D721Med (cell line): ENCODE data around the gene BCR.

ENCODE experiments used
- DNase-seq: peaks from one replicate; pipeline ENCODE4 v3.0.0; 2011; ENCODE audit warnings: low spot score; ENCODE audit not compliant: insufficient read length
- FAIRE-seq: peaks from 2 replicates; lab custom pipeline; 2011; peaks lifted over from hg19 to GRCh38; lab: Jason Lieb, UNC
- TF ChIP-seq, protein P1 (sequence below): IDR thresholded peaks from 2 replicates; pipeline ENCODE4 v1.5.1; 2012; ENCODE audit warnings: mild to moderate bottlenecking, control low read depth; ENCODE audit not compliant: insufficient read depth; ENCODE audit errors: missing control alignments

Gene BCR

DNA sequence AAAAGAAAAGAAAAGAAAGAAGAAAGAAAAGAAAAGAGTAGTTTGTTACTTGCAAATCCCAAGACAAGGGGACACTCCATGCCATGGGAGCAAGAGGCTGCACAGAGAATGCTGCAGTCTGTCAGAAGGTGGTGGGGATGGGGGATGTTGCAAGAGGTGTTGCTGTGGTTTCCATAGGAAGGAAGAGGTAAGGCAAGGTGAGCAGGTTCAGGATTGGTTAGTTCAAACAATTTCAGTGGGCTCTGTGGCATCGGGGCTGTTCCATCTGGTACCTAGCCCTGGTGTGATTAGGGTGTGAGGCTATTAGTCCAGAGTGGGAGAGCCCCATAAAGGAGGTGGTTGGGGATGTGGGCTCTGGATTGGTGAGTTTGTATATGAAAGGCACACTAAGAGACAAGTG lies 172.7 kb downstream of the BCR start:
- TF ChIP-seq, protein P1, sequence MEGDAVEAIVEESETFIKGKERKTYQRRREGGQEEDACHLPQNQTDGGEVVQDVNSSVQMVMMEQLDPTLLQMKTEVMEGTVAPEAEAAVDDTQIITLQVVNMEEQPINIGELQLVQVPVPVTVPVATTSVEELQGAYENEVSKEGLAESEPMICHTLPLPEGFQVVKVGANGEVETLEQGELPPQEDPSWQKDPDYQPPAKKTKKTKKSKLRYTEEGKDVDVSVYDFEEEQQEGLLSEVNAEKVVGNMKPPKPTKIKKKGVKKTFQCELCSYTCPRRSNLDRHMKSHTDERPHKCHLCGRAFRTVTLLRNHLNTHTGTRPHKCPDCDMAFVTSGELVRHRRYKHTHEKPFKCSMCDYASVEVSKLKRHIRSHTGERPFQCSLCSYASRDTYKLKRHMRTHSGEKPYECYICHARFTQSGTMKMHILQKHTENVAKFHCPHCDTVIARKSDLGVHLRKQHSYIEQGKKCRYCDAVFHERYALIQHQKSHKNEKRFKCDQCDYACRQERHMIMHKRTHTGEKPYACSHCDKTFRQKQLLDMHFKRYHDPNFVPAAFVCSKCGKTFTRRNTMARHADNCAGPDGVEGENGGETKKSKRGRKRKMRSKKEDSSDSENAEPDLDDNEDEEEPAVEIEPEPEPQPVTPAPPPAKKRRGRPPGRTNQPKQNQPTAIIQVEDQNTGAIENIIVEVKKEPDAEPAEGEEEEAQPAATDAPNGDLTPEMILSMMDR: no peak
- no peak for DNase-seq
- no peak for FAIRE-seq

DNA sequence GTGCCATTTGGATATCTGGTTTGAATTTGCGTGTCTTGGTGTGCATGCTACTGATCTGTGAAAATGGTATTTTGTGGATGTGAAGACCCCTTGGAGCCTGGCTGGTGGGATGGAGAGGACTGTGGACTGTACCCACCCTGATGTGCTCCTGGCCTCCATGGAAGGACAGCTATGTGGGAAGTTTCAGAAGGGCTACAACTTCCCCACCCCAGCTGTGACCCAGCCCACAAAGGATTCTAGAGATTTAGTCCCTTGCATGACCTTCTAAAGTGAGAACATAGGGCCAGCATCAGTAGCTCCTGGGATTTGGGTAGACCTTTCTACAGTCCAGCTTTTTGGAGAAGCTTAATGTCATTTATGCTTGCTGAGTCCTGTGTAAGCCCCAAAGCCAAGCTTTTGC lies 173.4 kb downstream of the BCR start:
- TF ChIP-seq, protein P1: no peak
- no peak for DNase-seq
- no peak for FAIRE-seq

DNA sequence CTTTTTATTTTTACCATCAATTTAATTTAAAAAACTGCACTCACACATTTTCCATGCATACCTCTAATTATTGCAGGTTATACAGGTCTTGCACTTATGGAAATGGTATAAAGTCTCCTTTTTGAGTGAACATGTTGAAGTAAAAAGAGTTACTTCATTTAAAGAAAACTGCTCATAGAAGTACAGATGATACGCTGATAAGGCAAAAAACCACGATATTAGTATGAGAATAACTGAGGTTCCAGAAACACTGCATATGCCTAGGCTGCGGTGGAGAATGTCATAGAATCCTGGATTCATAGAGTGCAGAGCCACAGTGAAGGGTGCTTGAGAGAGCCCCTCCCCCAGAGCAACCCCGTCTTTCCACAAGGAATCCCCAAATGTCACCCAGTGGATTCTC lies 175.8 kb downstream of the BCR start:
- DNase-seq (no peak), FAIRE-seq (no peak)
- TF ChIP-seq, protein P1: no peak

DNA sequence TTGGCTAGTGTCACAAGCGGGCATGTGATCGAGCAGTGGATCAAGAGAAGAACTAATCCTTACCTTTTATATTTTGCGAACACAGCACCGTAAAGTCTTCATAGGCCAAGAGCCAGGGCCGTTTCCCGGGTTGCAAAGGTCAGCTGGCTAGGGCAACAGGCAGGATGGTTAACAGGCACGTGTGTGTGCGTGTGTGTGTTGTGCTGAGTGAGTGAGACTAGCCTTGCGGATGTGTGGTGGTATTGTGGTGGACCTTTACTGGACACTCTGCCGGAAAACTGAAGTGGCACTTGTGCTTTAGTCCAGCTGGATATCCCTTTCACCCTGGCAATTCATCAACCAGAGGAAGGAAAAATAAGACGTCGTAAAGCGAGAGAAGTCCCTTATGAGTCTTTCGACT lies 176.7 kb downstream of the BCR start:
- no peak for FAIRE-seq
- DNase-seq: no peak
- TF ChIP-seq, protein P1: no peak

DNA sequence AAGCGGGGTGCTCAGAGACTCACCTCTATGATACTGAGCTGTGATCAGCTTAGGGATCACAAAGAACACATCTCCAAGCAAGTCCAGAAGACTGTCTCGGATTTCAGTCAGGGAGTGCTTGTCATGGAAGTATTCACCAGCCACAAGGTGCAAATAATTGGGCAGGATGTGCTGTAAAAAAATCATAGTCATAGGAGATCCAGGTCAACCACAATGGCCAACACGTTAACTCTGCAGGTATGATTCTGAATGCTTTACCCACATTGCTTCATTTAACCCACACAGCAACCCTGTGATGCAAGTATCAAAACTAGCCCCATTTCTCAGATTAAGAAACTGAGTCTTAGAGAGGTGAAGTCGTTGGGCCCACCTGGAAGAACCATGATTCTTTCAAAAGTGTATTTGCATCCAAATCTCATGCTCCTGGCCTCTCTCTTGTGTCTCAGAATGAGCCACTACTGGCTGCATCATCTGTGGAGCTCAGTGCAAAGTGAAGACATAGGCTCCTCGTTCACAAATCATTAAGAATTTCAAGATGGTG lies 179.3 kb downstream of the BCR start:
- DNase-seq: no peak
- TF ChIP-seq, protein P1: no peak
- no peak for FAIRE-seq

DNA sequence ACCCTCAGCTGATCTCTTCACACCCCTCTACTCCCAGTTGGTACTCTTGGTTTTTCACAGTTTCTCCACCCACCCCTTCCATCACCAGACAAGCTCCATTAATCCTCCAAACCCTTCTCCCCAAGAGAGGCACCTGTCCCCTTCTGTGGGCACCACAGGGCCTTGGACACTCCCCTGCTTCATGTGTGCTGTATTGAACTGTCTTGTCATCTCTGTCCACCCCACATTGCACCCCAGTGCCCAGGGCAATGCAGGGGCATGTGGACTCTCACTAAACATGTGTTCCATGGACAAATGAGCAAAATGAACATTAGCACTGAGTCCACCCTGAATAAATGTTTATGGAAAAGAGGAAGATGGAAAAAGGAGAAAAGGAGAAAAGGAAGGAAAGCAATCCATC lies 181.4 kb downstream of the BCR start:
- TF ChIP-seq, protein P1: no peak
- FAIRE-seq: no peak
- DNase-seq: no peak

DNA sequence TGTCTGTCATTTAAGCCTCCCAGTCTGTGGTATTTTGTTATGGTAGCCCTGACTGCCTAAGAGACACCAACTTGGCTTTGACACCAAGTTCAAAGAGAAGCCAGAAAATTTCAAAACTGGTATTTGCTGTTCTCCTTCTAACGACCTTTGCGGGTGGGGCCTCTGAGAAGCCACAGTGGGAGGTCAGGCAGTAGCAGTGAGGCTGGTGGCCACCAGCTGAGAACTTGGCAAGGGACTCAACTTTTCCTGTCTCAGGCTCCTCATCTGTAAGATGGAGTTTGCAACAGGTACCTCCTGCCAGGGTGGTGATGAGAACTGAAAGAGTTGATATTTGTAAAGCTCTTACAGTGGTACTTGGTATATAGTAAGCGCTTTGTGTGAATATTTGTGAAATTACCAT lies 183.4 kb downstream of the BCR start:
- DNase-seq (no peak), FAIRE-seq (no peak)
- TF ChIP-seq, protein P1: no peak
